B cell (primary cell): ENCODE results near the gene NUCB2. TPM values are rescaled to one million over a fixed set of nuclear protein-coding genes. Genes with fewer than 3 reads are reported as not detected.

Source experiments
- ATAC-seq: fragments of 200-7000 bp; cut with Tn5 transposase; one replicate; pipeline ENCODE4 v1.10.0; 2021; ENCODE audit warnings: low read depth, mild to moderate bottlenecking, moderate number of reproducible peaks, moderate library complexity
- CTCF ChIA-PET: fragments of 350-600 bp; sonication (Branson Sonifier 250); formaldehyde crosslinking; loops from one replicate; lab custom pipeline; 2021; ENCODE audit warnings: antibody characterized with exemption, inconsistent platforms; lab: Charles Lee
- POLR2A ChIA-PET: fragments of 350-600 bp; sonication (Branson Sonifier 250); formaldehyde crosslinking; loops from one replicate; lab custom pipeline; 2021; ENCODE audit warnings: antibody characterized with exemption; lab: Charles Lee
- DNase-seq: peaks from one replicate; pipeline ENCODE4 v3.0.0; 2013
- H2AFZ ChIP-seq: 2 replicates; pipeline ENCODE4 v1.6.1; 2012; ENCODE audit warnings: mild to moderate bottlenecking, low read depth, low read length; ENCODE audit not compliant: insufficient read depth, poor library complexity, severe bottlenecking
- H3K27ac ChIP-seq, 2 donors: 1 replicate in 1 of 2; 2 replicates in 1 of 2; pipeline ENCODE4 v1.5.1; 2012 to 2013; ENCODE audit warnings: low read length in 2 of 2, mild to moderate bottlenecking in 2 of 2, moderate library complexity in 1 of 2
- H3K27me3 ChIP-seq, 4 experiments: fragments of 200-600 bp in 1 of 4; sonication (generic) in 1 of 4; replicated peaks in 1 of 4; 1 replicate in 2 of 4; 2 replicates in 2 of 4; pipeline versions ENCODE4 v1.6.1 to v1.7.0; 2013 to 2016; ENCODE audit warnings: low read length in 3 of 4, mild to moderate bottlenecking in 2 of 4, mixed read lengths in 1 of 4, moderate library complexity in 1 of 4; ENCODE audit not compliant: insufficient read depth in 4 of 4, control insufficient read depth in 3 of 4; ENCODE audit errors: control extremely low read depth in 1 of 4
- H3K36me3 ChIP-seq, 2 experiments: replicated peaks in 1 of 2; 1 replicate in 1 of 2; 2 replicates in 1 of 2; pipeline versions ENCODE4 v1.6.1 to v1.7.1; 2013; ENCODE audit warnings: low read length in 1 of 2; ENCODE audit not compliant: insufficient read depth in 2 of 2, control insufficient read depth in 1 of 2; ENCODE audit errors: control extremely low read depth in 1 of 2, extremely low read depth in 1 of 2
- H3K4me1 ChIP-seq, 2 donors: fragments of 200-600 bp in 1 of 2; sonication (generic) in 1 of 2; 1 replicate in 1 of 2; 2 replicates in 1 of 2; pipeline versions ENCODE4 v1.5.1 to v1.6.1; 2013 to 2017; ENCODE audit warnings: low read length in 2 of 2; ENCODE audit not compliant: control insufficient read depth in 2 of 2, insufficient read depth in 2 of 2
- H3K4me2 ChIP-seq: replicated peaks from 2 replicates; pipeline ENCODE3; 2012; ENCODE audit warnings: mild to moderate bottlenecking, low read depth, low read length; ENCODE audit not compliant: poor library complexity, severe bottlenecking
- H3K4me3 ChIP-seq, 5 experiments: fragments of 200-600 bp in 1 of 5; sonication (generic) in 1 of 5; 1 replicate in 3 of 5; 2 replicates in 2 of 5; pipeline versions ENCODE4 v1.5.1 to v1.7.0; 2011 to 2016; ENCODE audit warnings: low read length in 4 of 5, mild to moderate bottlenecking in 4 of 5, low read depth in 2 of 5, control low read depth in 1 of 5, moderate library complexity in 1 of 5; ENCODE audit not compliant: insufficient read depth in 1 of 5; ENCODE audit errors: control extremely low read depth in 1 of 5, extremely low read depth in 1 of 5
- H3K79me2 ChIP-seq: fragments of 200-600 bp; sonication (generic); one replicate; pipeline ENCODE4 v1.6.0; 2016; ENCODE audit warnings: low read length; ENCODE audit not compliant: control insufficient read depth, insufficient read depth
- H3K9ac ChIP-seq: fragments of 200-600 bp; sonication (generic); 2 replicates; pipeline ENCODE4 v1.6.1; 2017; ENCODE audit warnings: mild to moderate bottlenecking, low read length, moderate library complexity
- H3K9me3 ChIP-seq, 3 donors: one replicate each; pipeline versions ENCODE4 v1.6.1 to v1.7.1; 2013; ENCODE audit warnings: low read length in 2 of 3; ENCODE audit not compliant: control insufficient read depth in 2 of 3, insufficient read depth in 1 of 3; ENCODE audit errors: control extremely low read depth in 1 of 3
- H4K20me1 ChIP-seq: 2 replicates; pipeline ENCODE4 v1.6.0; 2012; ENCODE audit warnings: mild to moderate bottlenecking, low read length; ENCODE audit not compliant: insufficient read depth, control insufficient read depth, poor library complexity, severe bottlenecking
- H3K27ac Mint-ChIP-seq: one replicate; pipeline ENCODE4 v1.8.0; 2021; ENCODE audit warnings: mixed read lengths
- H3K27me3 Mint-ChIP-seq: one replicate; pipeline ENCODE4 v1.8.0; 2021; ENCODE audit warnings: mixed read lengths
- H3K4me1 Mint-ChIP-seq: one replicate; pipeline ENCODE4 v1.8.0; 2021; ENCODE audit warnings: mixed read lengths
- H3K4me3 Mint-ChIP-seq: one replicate; pipeline ENCODE4 v1.8.0; 2021; ENCODE audit warnings: mixed read lengths
- H3K9me3 Mint-ChIP-seq: one replicate; pipeline ENCODE4 v1.8.0; 2022; ENCODE audit warnings: mixed read lengths; ENCODE audit not compliant: insufficient read depth
- EZH2 ChIP-seq: IDR thresholded peaks from 2 replicates; pipeline ENCODE4 v1.6.1; 2012; ENCODE audit warnings: borderline replicate concordance, low read depth, mild to moderate bottlenecking, moderate library complexity, low read length; ENCODE audit not compliant: insufficient read depth, poor library complexity, severe bottlenecking
- WGBS: methylation state at CpG from one replicate; pipeline ENCODE4 v1.1.5; 2013; ENCODE audit warnings: missing lambda C conversion rate; ENCODE audit not compliant: insufficient coverage; 5-methylcytosine and 5-hydroxymethylcytosine counted together
- intact Hi-C: fragments of 100-400 bp; cut with micrococcal nuclease; formaldehyde crosslinking; loops from one replicate; pipeline ENCODE4 v1.10.0; 2022
- polyA plus RNA-seq: library from polyadenylated mRNA; depleted of rRNA; stranded (reverse); fragments of >200 nt; gene quantifications from 2 replicates; pipeline ENCODE4 v1.2.3, GENCODE V29; 2012
- total RNA-seq, 2 donors: library from RNA; stranded (reverse); fragments of 120-200 nt in 1 of 2; gene quantifications; 1 replicate in 1 of 2; 2 replicates in 1 of 2; pipeline versions ENCODE4 v1.2.3 to v1.2.4, GENCODE V29; 2013 to 2022
- TF ChIP-seq, protein P1 (sequence below): fragments of 200-600 bp; IDR thresholded peaks from one replicate; pipeline ENCODE4 v1.8.0; 2022; ENCODE audit warnings: antibody characterized with exemption, mild to moderate bottlenecking

NUCB2 gene
- total and polyA plus RNA-seq, 2 donors (not counting 1 experiment from before 2014, with no cell fraction given) = 1.8 to 6.8 TPM

GRCh38 chr11:17259519-17259918 is 17.0 kb upstream of the NUCB2 start:
- Mint-ChIP-seq H3K4me1 (no peaks in the 10 kb centered on the region), H3K27ac (no peak overlapping the region), H3K27me3 (peaks cover 14% of the 10 kb centered on the region), H3K4me3 (no peak overlapping the region), H3K9me3 (no peaks in the 10 kb centered on the region)
- TF ChIP-seq EZH2 = no peak
- TF ChIP-seq, protein P1, sequence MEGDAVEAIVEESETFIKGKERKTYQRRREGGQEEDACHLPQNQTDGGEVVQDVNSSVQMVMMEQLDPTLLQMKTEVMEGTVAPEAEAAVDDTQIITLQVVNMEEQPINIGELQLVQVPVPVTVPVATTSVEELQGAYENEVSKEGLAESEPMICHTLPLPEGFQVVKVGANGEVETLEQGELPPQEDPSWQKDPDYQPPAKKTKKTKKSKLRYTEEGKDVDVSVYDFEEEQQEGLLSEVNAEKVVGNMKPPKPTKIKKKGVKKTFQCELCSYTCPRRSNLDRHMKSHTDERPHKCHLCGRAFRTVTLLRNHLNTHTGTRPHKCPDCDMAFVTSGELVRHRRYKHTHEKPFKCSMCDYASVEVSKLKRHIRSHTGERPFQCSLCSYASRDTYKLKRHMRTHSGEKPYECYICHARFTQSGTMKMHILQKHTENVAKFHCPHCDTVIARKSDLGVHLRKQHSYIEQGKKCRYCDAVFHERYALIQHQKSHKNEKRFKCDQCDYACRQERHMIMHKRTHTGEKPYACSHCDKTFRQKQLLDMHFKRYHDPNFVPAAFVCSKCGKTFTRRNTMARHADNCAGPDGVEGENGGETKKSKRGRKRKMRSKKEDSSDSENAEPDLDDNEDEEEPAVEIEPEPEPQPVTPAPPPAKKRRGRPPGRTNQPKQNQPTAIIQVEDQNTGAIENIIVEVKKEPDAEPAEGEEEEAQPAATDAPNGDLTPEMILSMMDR = no peak
- no peaks in the 10 kb centered on the region for H3K36me3 ChIP-seq
- no peaks in the 10 kb centered on the region for H3K4me1 ChIP-seq
- WGBS = 100% methylated on average over 1 of the region's 1 CpG
- no peak overlapping the region for H3K4me2 ChIP-seq
- no peak overlapping the region for H3K4me3 ChIP-seq
- H2AFZ ChIP-seq = no peak overlapping the region
- no peaks in the 10 kb centered on the region for H4K20me1 ChIP-seq
- no peaks in the 10 kb centered on the region for H3K79me2 ChIP-seq
- H3K27ac ChIP-seq = no peak overlapping the region
- no peak overlapping the region for H3K9ac ChIP-seq
- ATAC-seq (no peak), DNase-seq (no peak)
- intact Hi-C loops = no loop called here
- no peaks in the 10 kb centered on the region for H3K9me3 ChIP-seq
- POLR2A ChIA-PET = no interaction called here
- H3K27me3 ChIP-seq = peaks cover 0 to 2% (median 0%) of the 10 kb centered on the region in 4 experiments
- CTCF ChIA-PET = no interaction called here

DNA sequence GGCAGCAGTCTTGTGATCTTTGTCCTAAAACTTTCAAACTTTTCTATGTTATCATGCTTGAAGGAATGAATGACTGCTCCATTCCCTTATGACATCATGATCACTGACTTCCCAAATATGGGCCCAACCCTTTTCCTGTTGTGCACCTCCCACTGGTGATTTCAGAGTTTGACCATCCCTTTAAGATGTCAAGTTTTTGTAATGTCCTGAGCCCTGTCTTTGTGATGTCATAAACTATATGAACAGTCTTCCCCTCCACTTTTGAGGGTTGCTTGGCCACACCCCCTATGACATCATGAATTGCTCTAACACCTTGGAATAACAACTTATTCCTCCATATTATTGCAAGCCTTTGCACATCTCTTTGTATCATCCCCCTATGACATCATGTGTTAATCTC is 16.5 kb upstream of the NUCB2 start:
- H4K20me1 ChIP-seq = no peaks in the 10 kb centered on the region
- H3K9ac ChIP-seq = no peak overlapping the region
- no peak overlapping the region for H3K27ac ChIP-seq
- H3K27me3 ChIP-seq = peaks cover 0 to 2% (median 0%) of the 10 kb centered on the region in 4 experiments
- TF ChIP-seq, protein P1 = no peak
- TF ChIP-seq EZH2 = no peak
- no peak for ATAC-seq
- no peak overlapping the region for H2AFZ ChIP-seq
- no peaks in the 10 kb centered on the region for H3K36me3 ChIP-seq
- no peaks in the 10 kb centered on the region for H3K79me2 ChIP-seq
- no peaks in the 10 kb centered on the region for H3K4me1 Mint-ChIP-seq
- no peaks in the 10 kb centered on the region for H3K9me3 Mint-ChIP-seq
- CTCF ChIA-PET = no interaction called here
- no peak for DNase-seq
- intact Hi-C loops = no loop called here
- no peak overlapping the region for H3K4me3 ChIP-seq
- no peak overlapping the region for H3K4me2 ChIP-seq
- H3K27ac Mint-ChIP-seq = no peak overlapping the region
- peaks cover 14% of the 10 kb centered on the region for H3K27me3 Mint-ChIP-seq
- no peaks in the 10 kb centered on the region for H3K4me1 ChIP-seq
- POLR2A ChIA-PET = no interaction called here
- H3K9me3 ChIP-seq = no peaks in the 10 kb centered on the region
- no peak overlapping the region for H3K4me3 Mint-ChIP-seq
